ENCODE data around the gene NFKBIZ. TPM values are rescaled to one million over a fixed set of nuclear protein-coding genes. Genes with fewer than 3 reads are reported as not detected.

The NFKBIZ gene
- total RNA-seq, 120 experiments from 2014 or later: 4.6 to 36.6 (median 15.2) TPM

Other genes starting within 250 kb of the NFKBIZ start
- gene ZBTB11, start 172.4 kb upstream of the NFKBIZ start, total RNA-seq: 10 to 100 TPM; 19.8 to 44.1 (median 29.6) TPM
- 100 to 1,000 TPM; 322 to 575 (median 443) TPM for gene RPL24, start 162.8 kb upstream of the NFKBIZ start, total RNA-seq
- 10 to 100 TPM; 19.1 to 55.5 (median 35.0) TPM for gene CEP97, start 124.9 kb upstream of the NFKBIZ start, total RNA-seq
- gene NXPE3, start 70.3 kb upstream of the NFKBIZ start, total RNA-seq: 100 to 1,000 TPM in 1 of 120 experiments, 10 to 100 TPM in 119; 30.4 to 103 (median 51.4) TPM